Stimulated activated naive CD8-positive, alpha-beta T cell treated with anti-CD3 and anti-CD28 coated beads, Interleukin-15, Interleukin-2, amounts not matched to agents 100 U/mL and 50 U/mL, for 24 hours (primary cell): ENCODE results near the gene BCL6.

Source experiments
- ATAC-seq: fragments of 150-1000 bp; cut with Tn5 transposase; one replicate; pipeline ENCODE4 v1.10.0; 2021
- DNase-seq: peaks from one replicate; pipeline ENCODE4 v3.0.0; 2021

BCL6 gene

GRCh38 chr3:187745201-187746058 is at the start of gene BCL6:
Gene BCL6 (minus strand): TSS chr3:187745468. CDS start chr3:187733693, 11,775 bp downstream.
- ATAC-seq (peak; percentile 51), DNase-seq (peak; percentile 86)

GRCh38 chr3:187794731-187795130 is 49.5 kb upstream of the BCL6 start:
- ATAC-seq: no peak

GRCh38 chr3:187793618-187794017 is 48.4 kb upstream of the BCL6 start:
- no peak for ATAC-seq
- no peak for DNase-seq

More at GRCh38 chr3:187794731-187795130, 49.5 kb upstream of the BCL6 start:
- DNase-seq: no peak

- ATAC-seq (no peak), DNase-seq (no peak)
Observed at GRCh38 chr3:187792521-187792920, 47.3 kb upstream of the BCL6 start.

GRCh38 chr3:187789872-187790271 is 44.6 kb upstream of the BCL6 start:
- ATAC-seq: no peak
- no peak for DNase-seq

- DNase-seq (no peak), ATAC-seq (peak; percentile 57)
Observed at GRCh38 chr3:187788984-187789857, 44.0 kb upstream of the BCL6 start.

DNA sequence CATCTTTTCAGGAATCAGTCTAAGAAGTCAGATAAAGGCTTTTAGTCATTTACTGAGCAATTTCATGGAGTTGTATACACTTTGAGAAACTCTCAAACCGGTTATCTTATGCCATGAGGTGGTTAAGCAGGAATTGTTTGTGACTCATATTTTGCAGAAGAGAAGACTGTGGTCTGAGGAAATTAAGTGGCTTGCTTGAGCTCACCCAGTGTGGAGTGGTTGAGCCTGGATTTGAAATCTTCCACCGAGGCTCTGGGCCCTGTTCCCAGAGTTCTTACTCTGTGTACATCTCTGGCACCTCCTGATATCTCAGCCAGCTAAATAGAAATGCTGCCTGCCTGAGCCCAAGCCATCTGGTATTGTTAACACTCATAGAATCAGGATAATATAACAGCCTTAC is 37.8 kb upstream of the BCL6 start:
- DNase-seq (no peak), ATAC-seq (peak; percentile 63)

DNA sequence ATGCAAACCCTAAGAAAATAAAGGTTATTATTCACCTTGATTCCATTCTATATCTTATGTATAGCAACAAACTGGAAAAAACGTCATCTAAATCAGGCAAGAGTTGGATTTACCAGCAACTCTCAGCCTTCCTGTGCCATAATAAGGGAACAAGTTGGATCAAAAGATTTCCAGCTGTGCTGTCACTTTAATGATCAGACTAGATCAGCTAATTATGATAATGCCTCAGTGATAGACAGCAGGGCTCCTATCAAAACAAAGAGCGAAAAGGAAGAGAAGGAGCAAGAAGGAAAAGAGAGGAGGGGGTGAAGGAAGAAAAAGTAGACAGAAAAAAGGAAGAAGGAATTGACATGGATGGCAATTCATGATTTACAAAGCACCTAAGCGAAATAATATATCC is 36.7 kb upstream of the BCL6 start:
- no peak for ATAC-seq
- no peak for DNase-seq

GRCh38 chr3:187781001-187781400 is 35.7 kb upstream of the BCL6 start:
- ATAC-seq (no peak), DNase-seq (no peak)

DNA sequence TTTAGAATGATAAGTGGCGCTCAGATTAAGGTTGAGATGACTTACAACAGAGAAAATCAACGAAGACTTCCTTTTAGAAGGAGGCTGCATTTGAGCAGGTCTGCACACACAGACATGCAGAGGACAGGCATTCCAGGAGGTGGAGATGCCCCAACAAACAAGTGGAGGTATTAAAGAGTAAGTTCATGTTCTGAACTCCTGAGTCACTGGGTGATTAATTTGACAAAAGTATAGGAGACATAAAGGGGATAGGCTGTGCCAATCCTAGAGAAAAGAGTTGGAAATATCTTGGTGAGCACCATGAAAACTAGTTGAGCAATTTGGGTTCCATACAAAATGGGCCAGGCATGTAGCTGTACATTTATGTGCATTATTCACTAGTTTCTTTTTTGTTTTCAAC is 33.5 kb upstream of the BCL6 start:
- DNase-seq: no peak
- no peak for ATAC-seq

DNA sequence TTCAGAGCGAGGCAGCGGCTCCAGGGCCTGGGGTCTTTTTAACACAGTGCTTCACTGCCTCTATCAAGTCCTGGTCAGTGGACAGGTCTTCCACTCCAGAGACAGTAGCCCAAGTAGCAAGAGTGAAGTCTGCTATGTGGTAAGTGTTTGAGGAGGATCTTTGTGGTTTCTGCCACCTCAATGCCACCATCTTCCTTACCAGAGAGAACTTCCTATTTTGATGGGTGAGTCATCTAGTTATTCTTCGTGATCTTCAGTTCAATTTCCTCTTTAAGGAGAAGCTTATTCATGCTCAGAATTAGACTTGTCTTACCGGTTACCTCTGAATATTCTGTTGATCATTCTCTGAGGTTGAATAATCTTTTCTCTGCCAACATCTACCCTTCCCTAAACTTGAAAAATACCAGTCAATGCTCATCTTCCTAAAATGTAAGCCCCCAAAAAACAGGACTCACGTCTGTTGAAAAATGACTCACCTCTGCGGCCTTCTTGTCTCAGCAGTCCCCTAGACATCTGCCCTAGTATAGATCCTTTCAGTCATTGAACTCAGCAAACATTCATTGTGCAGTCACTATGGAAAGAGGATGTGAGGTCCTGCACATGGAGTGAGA is 32.2 kb upstream of the BCL6 start:
- ATAC-seq (peak; percentile 93), DNase-seq (peak; percentile 41)

GRCh38 chr3:187775549-187775948 is 30.3 kb upstream of the BCL6 start:
- ATAC-seq: no peak
- DNase-seq: no peak

DNA sequence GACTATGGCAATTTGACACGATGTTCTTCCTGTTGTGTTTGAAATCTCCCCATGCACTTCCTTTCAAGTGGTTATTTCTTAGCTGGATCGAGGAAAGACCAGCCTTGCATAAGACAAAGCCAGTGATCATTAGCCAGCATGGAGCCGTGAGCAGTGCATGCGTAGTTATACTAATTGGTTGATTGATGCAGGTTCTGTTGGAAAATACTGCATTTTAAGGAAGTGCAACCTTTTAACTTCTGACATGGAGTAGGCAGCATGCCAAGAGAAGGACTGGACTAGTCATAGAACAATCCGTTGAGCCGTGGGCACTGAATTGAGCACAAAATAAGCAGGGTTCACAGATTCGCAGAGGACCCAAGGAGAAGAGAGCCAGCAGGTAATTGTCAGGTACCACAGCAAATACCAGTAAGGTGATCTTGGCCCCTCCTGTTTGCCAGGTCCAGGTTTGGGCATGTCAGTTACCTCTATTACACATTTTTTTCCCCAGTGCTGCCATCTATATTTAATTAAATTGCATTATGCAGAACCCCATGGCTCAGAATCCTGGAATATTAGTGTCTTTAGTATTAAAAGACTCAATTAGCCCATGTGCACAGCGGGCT is 29.0 kb upstream of the BCL6 start:
- no peak for ATAC-seq
- DNase-seq: no peak

DNA sequence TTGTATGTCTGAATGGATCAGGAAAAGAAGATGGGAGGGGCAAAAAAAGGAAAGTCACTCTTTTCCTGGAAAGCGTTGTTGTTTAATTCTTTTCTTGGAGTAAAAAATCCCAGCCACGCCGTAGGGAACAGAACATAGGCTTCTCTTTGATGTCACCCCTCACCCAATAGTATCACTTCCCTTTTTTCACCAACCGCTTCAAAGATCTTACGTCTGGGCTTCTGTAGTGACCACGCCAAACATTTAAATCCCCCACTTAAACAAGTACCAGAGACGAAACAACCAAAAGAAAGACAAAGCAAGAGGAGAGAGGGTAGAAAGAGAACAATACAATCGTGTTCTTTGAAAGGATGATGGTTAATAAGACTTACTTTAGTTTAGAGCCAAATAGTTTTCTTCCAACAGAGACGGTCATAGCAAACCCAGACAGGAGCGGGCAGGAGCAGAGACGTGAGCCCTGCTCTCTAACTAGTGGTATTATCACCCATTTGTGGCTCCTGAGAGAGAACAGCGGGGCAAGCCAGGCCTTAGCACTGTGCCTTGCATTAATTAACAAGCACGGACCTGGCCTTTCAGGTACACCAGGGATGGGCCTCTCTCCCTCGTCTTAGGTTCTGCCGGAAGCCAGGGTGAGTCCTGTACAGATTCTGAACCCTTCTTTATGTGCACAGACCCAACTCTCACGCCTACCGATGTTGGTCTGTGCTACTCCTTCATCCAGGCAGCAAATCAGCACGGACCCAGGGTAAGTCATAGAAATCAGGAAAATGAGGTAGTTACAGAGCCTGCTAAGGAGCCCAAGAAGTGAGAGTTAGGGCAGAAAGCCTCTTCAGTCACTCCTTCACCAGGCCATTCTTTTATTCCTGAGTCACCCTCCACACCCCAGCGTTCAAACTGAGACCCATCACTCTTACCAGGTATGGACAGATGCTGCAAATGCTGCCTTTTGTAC is 28.2 kb upstream of the BCL6 start:
- no peak for ATAC-seq
- DNase-seq: no peak

GRCh38 chr3:187770224-187770623 is 25.0 kb upstream of the BCL6 start:
- no peak for DNase-seq

DNA sequence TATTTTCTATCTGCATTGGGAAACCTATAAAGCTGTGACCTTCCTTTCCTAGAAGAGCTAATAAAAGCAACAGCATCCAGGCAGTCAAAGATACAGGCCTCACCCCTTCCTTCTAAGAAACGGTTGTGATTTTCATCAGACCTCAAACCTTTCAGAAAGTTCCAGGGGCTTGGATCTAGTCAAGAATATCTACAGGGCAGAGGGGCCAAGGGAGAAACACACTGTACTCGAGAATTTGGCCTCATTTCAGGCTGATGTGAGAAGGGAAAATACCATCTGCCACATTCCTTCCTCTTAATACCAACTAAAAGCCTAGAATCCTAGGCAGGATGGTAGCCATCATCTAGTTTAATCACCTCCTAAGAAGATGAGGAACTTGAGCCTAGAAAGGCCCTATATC is 24.5 kb upstream of the BCL6 start:
- ATAC-seq: no peak
- DNase-seq: no peak

More at GRCh38 chr3:187770224-187770623, 25.0 kb upstream of the BCL6 start:
- peak; percentile 76 for ATAC-seq

- ATAC-seq (no peak), DNase-seq (no peak)
Observed at GRCh38 chr3:187767266-187768012, 22.2 kb upstream of the BCL6 start.

GRCh38 chr3:187765342-187765741 is 20.1 kb upstream of the BCL6 start:
- DNase-seq (no peak), ATAC-seq (no peak)

DNA sequence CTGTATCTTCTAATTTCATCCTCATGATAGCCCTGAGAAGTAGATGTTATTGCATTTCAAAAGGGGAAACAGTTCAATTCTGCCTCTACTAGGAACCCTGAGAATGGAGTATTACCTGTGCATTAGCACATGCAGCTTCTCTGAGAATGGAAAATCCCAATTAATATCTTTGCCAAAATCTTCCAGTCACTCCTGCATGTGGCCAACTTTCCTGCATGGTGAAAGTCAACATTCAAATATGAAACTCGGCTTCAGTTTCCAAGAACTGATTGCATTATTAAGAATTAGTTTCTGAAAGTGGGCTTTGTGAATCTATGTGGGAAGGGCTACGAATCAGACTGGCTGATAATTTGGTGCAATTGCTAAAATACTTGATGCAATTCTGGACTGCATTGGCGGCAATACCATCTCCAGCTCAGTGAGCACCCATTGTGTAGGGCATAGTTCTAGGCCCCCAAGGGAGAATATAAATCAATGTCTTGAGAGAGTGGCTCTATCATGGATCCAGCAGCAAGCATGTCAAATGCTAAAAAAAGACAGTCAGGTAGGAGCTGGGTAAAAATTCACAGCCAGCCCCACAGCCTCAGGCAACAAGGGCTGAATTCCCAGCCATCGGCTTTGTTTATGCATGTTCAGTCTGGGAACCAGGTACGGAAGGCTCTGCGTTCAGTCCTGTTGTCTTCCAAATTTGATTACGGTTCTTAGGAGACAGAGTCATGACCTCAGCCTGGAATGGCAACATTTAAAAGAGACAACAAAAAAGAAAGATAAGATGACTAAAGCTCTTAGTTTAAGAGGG is 18.8 kb upstream of the BCL6 start:
- DNase-seq (no peak), ATAC-seq (no peak)
